Measurements from ENCODE around the gene CEP44. TPM values are rescaled to one million over a fixed set of nuclear protein-coding genes. Genes with fewer than 3 reads are reported as not detected.

The CEP44 gene
- total and polyA plus RNA-seq, 2 of the 4 experiments (the other 2 are of a cell fraction) = 3.5 to 9.5 TPM

GRCh38 chr4:174273930-174274329 is 9.8 kb upstream of the CEP44 start:
- Histone ChIP-seq H4K8ac (ENCODE audit: low read depth in 2 of 2, low read length in 2 of 2) (no peak overlapping the region), H2AFZ (replicated peaks; ENCODE audit: low read length, poor library complexity) (no peak overlapping the region), H3K27me3 (ENCODE audit: control insufficient read depth, insufficient read depth, low read length) (no peaks in the 10 kb centered on the region), H2AK5ac (ENCODE audit: low read depth, low read length) (no peak overlapping the region), H4K91ac (ENCODE audit: insufficient read depth, low read depth, low read length) (no peak overlapping the region), H4K5ac (ENCODE audit: low read depth, low read length) (no peak overlapping the region), H3K56ac (ENCODE audit: extremely low read depth, insufficient read depth, low read length) (no peak overlapping the region), H3K36me3 (ENCODE audit: control insufficient read depth, insufficient read depth, low read length) (no peaks in the 10 kb centered on the region), H3K79me1 (ENCODE audit: low read depth in 1 of 2, low read length in 2 of 2) (peaks cover 7 to 14% of the 10 kb centered on the region in 2 experiments; a peak in 3 of 4 replicates), H3K9ac (ENCODE audit: low read depth, low read length) (no peak overlapping the region), H2BK15ac (ENCODE audit: low read depth, low read length) (no peak overlapping the region), H4K20me1 (ENCODE audit: insufficient read depth, low read length) (no peaks in the 10 kb centered on the region), H2BK120ac (ENCODE audit: low read depth, low read length) (no peak overlapping the region), H3K4me1 (ENCODE audit: control insufficient read depth, insufficient read depth, low read length) (no peaks in the 10 kb centered on the region), H3K14ac (replicated peaks; ENCODE audit: low read depth, low read length) (no peak overlapping the region), H3K18ac (ENCODE audit: low read depth, low read length) (no peak overlapping the region), H2BK20ac (ENCODE audit: low read depth, low read length) (no peak overlapping the region), H3K9me1 (ENCODE audit: insufficient read depth, low read length) (no peaks in the 10 kb centered on the region), H2AK9ac (replicated peaks; ENCODE audit: low read depth, low read length, poor library complexity) (no peak overlapping the region), H3K27ac (ENCODE audit: insufficient read depth, low read length) (no peak overlapping the region), H3K9me3 (ENCODE audit: control insufficient read depth, insufficient read depth, low read length) (no peaks in the 10 kb centered on the region), H3K4ac (ENCODE audit: low read depth, low read length) (no peak overlapping the region), H3K4me2 (ENCODE audit: low read depth, low read length) (no peak overlapping the region), H2BK5ac (ENCODE audit: low read depth, low read length, poor library complexity, severe bottlenecking) (no peak overlapping the region), H3K23ac (ENCODE audit: low read depth, low read length) (no peak overlapping the region), H3K4me3 (ENCODE audit: insufficient read depth, low read depth, low read length) (no peak overlapping the region)
- no TSS peak for BruUV-seq (replicated peaks)
- intact Hi-C loops (cut with micrococcal nuclease) (no loop called here), in situ Hi-C loops (cut with MboI; ENCODE audit: low sequenced_read_pairs) (no loop called here), dilution Hi-C loops (cut with HindIII; ENCODE audit: low sequenced_read_pairs, unreplicated experiment) (no loop called here)
- ATAC-seq (ENCODE audit: low read depth) (no peak), DNase-seq (no peak)
- 100% methylated on average over 1 of the region's 5 CpGs; no CpG with 5 or more reads in 1 of the 2 experiments for WGBS, 2 experiments (ENCODE audit: extremely low coverage in 2 of 2, insufficient read length in 1 of 2)
- ChIA-PET POLR2A (ENCODE audit: unreplicated experiment) (no interaction called here), CTCF (interaction anchor here (0.6 kb wide), 1 partner anchor 14 kb away, joined by 3 read pairs; no protein-coding TSS in a partner anchor)
- no peak for TF ChIP-seq RCOR1 (IDR thresholded peaks at IDR 0.05; ENCODE audit: insufficient replicate concordance, low read length)
- no peak for TF ChIP-seq BHLHE40 (IDR thresholded peaks at IDR 0.05; ENCODE audit: low read depth, low read length)
- no peak for TF ChIP-seq ELK1 (IDR thresholded peaks at IDR 0.05; ENCODE audit: borderline replicate concordance, low read depth, low read length)
- TF ChIP-seq MAZ (IDR thresholded peaks at IDR 0.05; ENCODE audit: borderline replicate concordance, low read depth, low read length) = no peak
